ENCODE measurements around the gene AXIN2. TPM values are rescaled to one million over a fixed set of nuclear protein-coding genes. Genes with fewer than 3 reads are reported as not detected.

The AXIN2 gene
- total and polyA plus RNA-seq, 8 donors, result 25.0 to 65.7 (median 59.5) TPM

DNA sequence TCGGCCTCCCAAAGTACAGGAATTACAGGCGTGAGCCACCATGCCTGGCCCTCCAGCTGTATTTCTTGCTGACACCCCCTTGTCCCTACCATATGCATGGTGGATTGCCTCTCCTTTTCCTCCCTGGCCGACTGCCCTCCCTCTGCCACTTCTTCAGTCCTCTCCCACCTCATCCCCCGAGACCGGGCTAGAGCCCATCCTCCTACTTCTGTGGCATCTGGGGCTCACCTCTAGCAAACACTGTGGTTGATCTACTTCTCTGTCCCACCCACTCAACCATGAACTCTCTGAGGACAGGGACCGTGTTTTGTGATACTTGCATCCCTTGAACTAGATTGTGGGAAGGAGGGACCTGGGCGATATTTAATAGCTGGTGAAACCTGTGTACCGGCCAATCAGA lies 7.5 kb upstream of the AXIN2 start:
- intact Hi-C loops (cut with DNase I), result no loop called here
- Histone ChIP-seq H3K27me3 (no peaks in the 10 kb centered on the region), H3K4me3 (no peak overlapping the region), H3K4me1 (no peaks in the 10 kb centered on the region), H3K27ac (no peak overlapping the region), H3K9me3 (no peaks in the 10 kb centered on the region), H3K36me3 (no peaks in the 10 kb centered on the region)
- TF ChIP-seq, protein P1, sequence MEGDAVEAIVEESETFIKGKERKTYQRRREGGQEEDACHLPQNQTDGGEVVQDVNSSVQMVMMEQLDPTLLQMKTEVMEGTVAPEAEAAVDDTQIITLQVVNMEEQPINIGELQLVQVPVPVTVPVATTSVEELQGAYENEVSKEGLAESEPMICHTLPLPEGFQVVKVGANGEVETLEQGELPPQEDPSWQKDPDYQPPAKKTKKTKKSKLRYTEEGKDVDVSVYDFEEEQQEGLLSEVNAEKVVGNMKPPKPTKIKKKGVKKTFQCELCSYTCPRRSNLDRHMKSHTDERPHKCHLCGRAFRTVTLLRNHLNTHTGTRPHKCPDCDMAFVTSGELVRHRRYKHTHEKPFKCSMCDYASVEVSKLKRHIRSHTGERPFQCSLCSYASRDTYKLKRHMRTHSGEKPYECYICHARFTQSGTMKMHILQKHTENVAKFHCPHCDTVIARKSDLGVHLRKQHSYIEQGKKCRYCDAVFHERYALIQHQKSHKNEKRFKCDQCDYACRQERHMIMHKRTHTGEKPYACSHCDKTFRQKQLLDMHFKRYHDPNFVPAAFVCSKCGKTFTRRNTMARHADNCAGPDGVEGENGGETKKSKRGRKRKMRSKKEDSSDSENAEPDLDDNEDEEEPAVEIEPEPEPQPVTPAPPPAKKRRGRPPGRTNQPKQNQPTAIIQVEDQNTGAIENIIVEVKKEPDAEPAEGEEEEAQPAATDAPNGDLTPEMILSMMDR (IDR thresholded peaks at IDR 0.05), result no peak
- ATAC-seq (no peak), DNase-seq (peak in 1 of 4 donors; percentile 37)

GRCh38 chr17:65567566-65567965 lies 6.1 kb upstream of the AXIN2 start:
- Histone ChIP-seq H3K27me3 (peaks cover 0 to 12% of the 10 kb centered on the region in 2 donors), H3K27ac (no peak overlapping the region), H3K4me3 (no peak overlapping the region), H3K36me3 (no peaks in the 10 kb centered on the region), H3K9me3 (no peaks in the 10 kb centered on the region), H3K4me1 (no peaks in the 10 kb centered on the region)
- TF ChIP-seq, protein P1 (IDR thresholded peaks at IDR 0.05), result no peak
- intact Hi-C loops (cut with DNase I), result no loop called here
- no peak for ATAC-seq
- peak in 1 of 4 donors; percentile 20 for DNase-seq

GRCh38 chr17:65565559-65565958 lies 4.1 kb upstream of the AXIN2 start:
- no peak for ATAC-seq
- intact Hi-C loops (cut with DNase I), result no loop called here

DNA sequence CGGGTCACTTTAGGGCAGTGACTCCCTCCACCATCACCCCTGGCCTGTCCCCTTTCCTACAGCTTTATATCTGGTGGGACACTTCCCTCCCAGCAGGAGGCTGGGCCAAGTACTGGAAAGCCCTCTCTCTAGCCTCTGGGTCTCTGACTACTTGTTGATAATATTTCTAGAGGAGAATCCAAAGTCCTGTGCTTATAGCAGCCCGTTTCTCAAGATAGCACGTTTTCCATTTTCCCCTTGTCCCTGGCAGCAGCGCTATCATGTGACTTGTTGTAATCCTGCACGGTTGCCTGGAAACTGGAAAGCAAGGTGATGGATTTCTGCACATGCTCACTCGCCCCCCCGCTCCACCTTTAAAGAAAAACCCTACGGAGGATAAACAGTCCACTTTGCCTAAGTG lies 3.3 kb upstream of the AXIN2 start:
- peak in 2 of 4 donors; percentile 10 to 86 for DNase-seq
- ATAC-seq, result peak; percentile 1
- peaks cover 0 to 38% of the 10 kb centered on the region in 2 donors for H3K27me3 ChIP-seq
- intact Hi-C loops (cut with DNase I), result no loop called here
- TF ChIP-seq, protein P1 (IDR thresholded peaks at IDR 0.05), result no peak
- peaks cover 0 to 8% of the 10 kb centered on the region in 2 donors for H3K4me1 ChIP-seq
- no peak overlapping the region for H3K27ac ChIP-seq
- no peaks in the 10 kb centered on the region for H3K9me3 ChIP-seq
- H3K36me3 ChIP-seq, result no peaks in the 10 kb centered on the region
- no peak overlapping the region for H3K4me3 ChIP-seq

More at GRCh38 chr17:65565559-65565958, 4.1 kb upstream of the AXIN2 start:
- DNase-seq, result no peak
- Histone ChIP-seq H3K27me3 (peaks cover 0 to 30% of the 10 kb centered on the region in 2 donors), H3K4me1 (peaks cover 0 to 5% of the 10 kb centered on the region in 2 donors), H3K36me3 (no peaks in the 10 kb centered on the region), H3K27ac (no peak overlapping the region), H3K4me3 (no peak overlapping the region), H3K9me3 (no peaks in the 10 kb centered on the region)
- TF ChIP-seq, protein P1 (IDR thresholded peaks at IDR 0.05), result no peak

- intact Hi-C loops (cut with DNase I), result no loop called here
- H3K27ac ChIP-seq, result no peak overlapping the region
- no peaks in the 10 kb centered on the region for H3K9me3 ChIP-seq
- peaks cover 0 to 13% of the 10 kb centered on the region in 2 donors for H3K4me1 ChIP-seq
- TF ChIP-seq, protein P1 (IDR thresholded peaks at IDR 0.05), result no peak
- no peaks in the 10 kb centered on the region for H3K36me3 ChIP-seq
- no peak for ATAC-seq
- H3K4me3 ChIP-seq, result peak overlapping the region in 1 of 2 donors; percentile 31
- peaks cover 0 to 64% of the 10 kb centered on the region in 2 donors for H3K27me3 ChIP-seq
- no peak for DNase-seq
Measured at GRCh38 chr17:65562206-65562531, 721 bp upstream of the AXIN2 start.
